Measurements from ENCODE around the gene SH2D2A.

DNA sequence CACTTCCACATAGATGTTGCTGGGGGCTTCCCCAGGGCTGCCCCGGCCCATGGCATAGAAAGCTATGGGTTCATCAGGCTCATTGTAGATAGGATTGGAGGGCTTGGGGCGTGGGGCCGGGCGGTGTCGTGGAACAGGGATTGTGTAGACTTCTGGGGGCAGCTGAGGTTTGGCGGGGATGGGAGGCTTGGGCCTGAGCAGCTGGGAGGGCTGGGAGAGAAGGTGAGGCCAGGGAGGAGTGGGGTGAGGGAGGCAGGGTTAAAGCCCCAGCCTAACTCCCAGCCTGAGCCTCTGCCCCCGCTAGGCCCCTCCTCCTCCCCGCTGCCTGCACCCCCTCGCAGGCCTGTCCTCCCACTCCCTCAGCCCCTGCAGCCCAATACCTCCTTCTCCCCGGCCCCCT is 7.4 kb downstream of the SH2D2A start:
- TF ChIP-seq, protein P1, sequence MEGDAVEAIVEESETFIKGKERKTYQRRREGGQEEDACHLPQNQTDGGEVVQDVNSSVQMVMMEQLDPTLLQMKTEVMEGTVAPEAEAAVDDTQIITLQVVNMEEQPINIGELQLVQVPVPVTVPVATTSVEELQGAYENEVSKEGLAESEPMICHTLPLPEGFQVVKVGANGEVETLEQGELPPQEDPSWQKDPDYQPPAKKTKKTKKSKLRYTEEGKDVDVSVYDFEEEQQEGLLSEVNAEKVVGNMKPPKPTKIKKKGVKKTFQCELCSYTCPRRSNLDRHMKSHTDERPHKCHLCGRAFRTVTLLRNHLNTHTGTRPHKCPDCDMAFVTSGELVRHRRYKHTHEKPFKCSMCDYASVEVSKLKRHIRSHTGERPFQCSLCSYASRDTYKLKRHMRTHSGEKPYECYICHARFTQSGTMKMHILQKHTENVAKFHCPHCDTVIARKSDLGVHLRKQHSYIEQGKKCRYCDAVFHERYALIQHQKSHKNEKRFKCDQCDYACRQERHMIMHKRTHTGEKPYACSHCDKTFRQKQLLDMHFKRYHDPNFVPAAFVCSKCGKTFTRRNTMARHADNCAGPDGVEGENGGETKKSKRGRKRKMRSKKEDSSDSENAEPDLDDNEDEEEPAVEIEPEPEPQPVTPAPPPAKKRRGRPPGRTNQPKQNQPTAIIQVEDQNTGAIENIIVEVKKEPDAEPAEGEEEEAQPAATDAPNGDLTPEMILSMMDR (IDR thresholded peaks at IDR 0.05; ENCODE audit: poor library complexity, severe bottlenecking): no peak
- no peak for TF ChIP-seq POLR2AphosphoS5 (IDR thresholded peaks at IDR 0.05)
- no peak for TF ChIP-seq TAF1 (IDR thresholded peaks at IDR 0.05; ENCODE audit: low read depth)
- TF ChIP-seq, protein P2, sequence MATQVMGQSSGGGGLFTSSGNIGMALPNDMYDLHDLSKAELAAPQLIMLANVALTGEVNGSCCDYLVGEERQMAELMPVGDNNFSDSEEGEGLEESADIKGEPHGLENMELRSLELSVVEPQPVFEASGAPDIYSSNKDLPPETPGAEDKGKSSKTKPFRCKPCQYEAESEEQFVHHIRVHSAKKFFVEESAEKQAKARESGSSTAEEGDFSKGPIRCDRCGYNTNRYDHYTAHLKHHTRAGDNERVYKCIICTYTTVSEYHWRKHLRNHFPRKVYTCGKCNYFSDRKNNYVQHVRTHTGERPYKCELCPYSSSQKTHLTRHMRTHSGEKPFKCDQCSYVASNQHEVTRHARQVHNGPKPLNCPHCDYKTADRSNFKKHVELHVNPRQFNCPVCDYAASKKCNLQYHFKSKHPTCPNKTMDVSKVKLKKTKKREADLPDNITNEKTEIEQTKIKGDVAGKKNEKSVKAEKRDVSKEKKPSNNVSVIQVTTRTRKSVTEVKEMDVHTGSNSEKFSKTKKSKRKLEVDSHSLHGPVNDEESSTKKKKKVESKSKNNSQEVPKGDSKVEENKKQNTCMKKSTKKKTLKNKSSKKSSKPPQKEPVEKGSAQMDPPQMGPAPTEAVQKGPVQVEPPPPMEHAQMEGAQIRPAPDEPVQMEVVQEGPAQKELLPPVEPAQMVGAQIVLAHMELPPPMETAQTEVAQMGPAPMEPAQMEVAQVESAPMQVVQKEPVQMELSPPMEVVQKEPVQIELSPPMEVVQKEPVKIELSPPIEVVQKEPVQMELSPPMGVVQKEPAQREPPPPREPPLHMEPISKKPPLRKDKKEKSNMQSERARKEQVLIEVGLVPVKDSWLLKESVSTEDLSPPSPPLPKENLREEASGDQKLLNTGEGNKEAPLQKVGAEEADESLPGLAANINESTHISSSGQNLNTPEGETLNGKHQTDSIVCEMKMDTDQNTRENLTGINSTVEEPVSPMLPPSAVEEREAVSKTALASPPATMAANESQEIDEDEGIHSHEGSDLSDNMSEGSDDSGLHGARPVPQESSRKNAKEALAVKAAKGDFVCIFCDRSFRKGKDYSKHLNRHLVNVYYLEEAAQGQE (IDR thresholded peaks at IDR 0.05; ENCODE audit: borderline replicate concordance): no peak
